ENCODE data around the gene MROH7. TPM values are rescaled to one million over a fixed set of nuclear protein-coding genes. Genes with fewer than 3 reads are reported as not detected.

The MROH7 gene
- total RNA-seq, 1 donor from 2014 or later: 2.0 TPM

- TF ChIP-seq, protein P1, sequence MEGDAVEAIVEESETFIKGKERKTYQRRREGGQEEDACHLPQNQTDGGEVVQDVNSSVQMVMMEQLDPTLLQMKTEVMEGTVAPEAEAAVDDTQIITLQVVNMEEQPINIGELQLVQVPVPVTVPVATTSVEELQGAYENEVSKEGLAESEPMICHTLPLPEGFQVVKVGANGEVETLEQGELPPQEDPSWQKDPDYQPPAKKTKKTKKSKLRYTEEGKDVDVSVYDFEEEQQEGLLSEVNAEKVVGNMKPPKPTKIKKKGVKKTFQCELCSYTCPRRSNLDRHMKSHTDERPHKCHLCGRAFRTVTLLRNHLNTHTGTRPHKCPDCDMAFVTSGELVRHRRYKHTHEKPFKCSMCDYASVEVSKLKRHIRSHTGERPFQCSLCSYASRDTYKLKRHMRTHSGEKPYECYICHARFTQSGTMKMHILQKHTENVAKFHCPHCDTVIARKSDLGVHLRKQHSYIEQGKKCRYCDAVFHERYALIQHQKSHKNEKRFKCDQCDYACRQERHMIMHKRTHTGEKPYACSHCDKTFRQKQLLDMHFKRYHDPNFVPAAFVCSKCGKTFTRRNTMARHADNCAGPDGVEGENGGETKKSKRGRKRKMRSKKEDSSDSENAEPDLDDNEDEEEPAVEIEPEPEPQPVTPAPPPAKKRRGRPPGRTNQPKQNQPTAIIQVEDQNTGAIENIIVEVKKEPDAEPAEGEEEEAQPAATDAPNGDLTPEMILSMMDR (IDR thresholded peaks at IDR 0.05): no peak
- no peaks in the 10 kb centered on the region for H3K4me1 ChIP-seq
- H3K27me3 ChIP-seq: no peaks in the 10 kb centered on the region
- no peak overlapping the region for H3K27ac ChIP-seq
- H3K36me3 ChIP-seq: peaks cover 0 to 6% of the 10 kb centered on the region in 2 donors
- intact Hi-C loops (cut with DNase I): no loop called here
- H3K4me3 ChIP-seq: no peak overlapping the region
- no peaks in the 10 kb centered on the region for H3K9me3 ChIP-seq
- DNase-seq (ENCODE audit: low spot score in 2 of 2): no peak
Observed at GRCh38 chr1:54751426-54751825, 109.8 kb downstream of the MROH7 start.

DNA sequence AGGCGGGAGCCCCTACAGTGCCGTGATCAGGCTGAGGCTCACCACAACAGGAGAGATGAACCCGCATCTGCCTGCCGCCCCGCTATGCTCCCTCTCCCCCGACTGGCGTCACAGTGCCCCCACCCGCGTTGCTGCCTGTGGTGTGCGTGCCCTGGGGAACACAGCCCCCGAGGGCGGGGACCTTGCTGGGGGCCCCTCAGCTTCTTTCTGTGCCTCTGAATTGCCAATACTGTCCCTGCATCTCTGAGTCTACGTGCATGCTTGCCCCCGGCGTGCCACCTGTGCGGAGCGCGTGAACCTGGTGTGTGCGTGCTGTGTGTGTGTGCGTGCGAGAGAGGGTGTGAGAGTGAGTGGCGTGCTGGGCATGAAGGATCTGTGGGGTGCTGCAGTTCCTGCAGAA lies 112.5 kb downstream of the MROH7 start:
- intact Hi-C loops (cut with DNase I): no loop called here
- H3K4me1 ChIP-seq: no peaks in the 10 kb centered on the region
- no peak overlapping the region for H3K4me3 ChIP-seq
- no peak overlapping the region for H3K27ac ChIP-seq
- peaks cover 13 to 28% of the 10 kb centered on the region in 2 donors for H3K36me3 ChIP-seq
- TF ChIP-seq, protein P1 (IDR thresholded peaks at IDR 0.05): no peak
- no peaks in the 10 kb centered on the region for H3K9me3 ChIP-seq
- DNase-seq (ENCODE audit: low spot score in 2 of 2): no peak
- H3K27me3 ChIP-seq: no peaks in the 10 kb centered on the region

GRCh38 chr1:54754486-54755285 lies 113.1 kb downstream of the MROH7 start:
- Histone ChIP-seq H3K9me3 (no peaks in the 10 kb centered on the region), H3K36me3 (peaks cover 13 to 28% of the 10 kb centered on the region in 2 donors), H3K4me1 (no peaks in the 10 kb centered on the region), H3K4me3 (no peak overlapping the region), H3K27me3 (no peaks in the 10 kb centered on the region), H3K27ac (no peak overlapping the region)
- intact Hi-C loops (cut with DNase I): no loop called here
- DNase-seq (ENCODE audit: low spot score in 2 of 2): no peak
- TF ChIP-seq, protein P1 (IDR thresholded peaks at IDR 0.05): no peak

GRCh38 chr1:54757833-54758232 lies 116.2 kb downstream of the MROH7 start:
- no peak overlapping the region for H3K4me3 ChIP-seq
- H3K4me1 ChIP-seq: no peaks in the 10 kb centered on the region
- no peak for DNase-seq (ENCODE audit: low spot score in 2 of 2)
- H3K27me3 ChIP-seq: no peaks in the 10 kb centered on the region
- H3K36me3 ChIP-seq: peaks cover 13 to 28% of the 10 kb centered on the region in 2 donors
- no peaks in the 10 kb centered on the region for H3K9me3 ChIP-seq
- no peak overlapping the region for H3K27ac ChIP-seq
- TF ChIP-seq, protein P1 (IDR thresholded peaks at IDR 0.05): no peak
- intact Hi-C loops (cut with DNase I): no loop called here

- Histone ChIP-seq H3K27ac (no peak overlapping the region), H3K4me3 (no peak overlapping the region), H3K9me3 (no peaks in the 10 kb centered on the region), H3K27me3 (no peaks in the 10 kb centered on the region), H3K36me3 (peaks cover 13 to 28% of the 10 kb centered on the region in 2 donors), H3K4me1 (peaks cover 0 to 5% of the 10 kb centered on the region in 2 donors)
- no peak for DNase-seq (ENCODE audit: low spot score in 2 of 2)
- TF ChIP-seq, protein P1 (IDR thresholded peaks at IDR 0.05): no peak
- intact Hi-C loops (cut with DNase I): no loop called here
Observed at GRCh38 chr1:54758678-54759348, 117.2 kb downstream of the MROH7 start.

Other genes with a start within 250 kb of the MROH7 start
- gene SSBP3, start 235.4 kb upstream of the MROH7 start, total RNA-seq: 51.0 TPM
- 30.4 TPM for gene ACOT11, start 93.6 kb upstream of the MROH7 start, total RNA-seq
- gene FAM151A, start 18.3 kb upstream of the MROH7 start, total RNA-seq: not detected
- 20.6 TPM for gene TTC4, start 74.1 kb downstream of the MROH7 start, total RNA-seq
- 0.43 TPM for gene PARS2, start 122.7 kb downstream of the MROH7 start, total RNA-seq
- gene TTC22, start 159.5 kb downstream of the MROH7 start, total RNA-seq: not detected
- 16.6 TPM for gene DHCR24, start 245.4 kb downstream of the MROH7 start, total RNA-seq